GM19240 (cell line): ENCODE results near the gene CUL7.
A peak's percentile ranks its signal among the peaks of the same experiment; 100 is the strongest.
"Not testable (repeated sequence)": the region's sequence is repeated elsewhere in the genome, so short reads cannot be mapped to it uniquely, and the experiment has no call there.

Experiments
- DNase-seq: peaks from one replicate; pipeline ENCODE4 v3.0.0; 2011; ENCODE audit warnings: low spot score; ENCODE audit not compliant: insufficient read length

The CUL7 gene

DNA sequence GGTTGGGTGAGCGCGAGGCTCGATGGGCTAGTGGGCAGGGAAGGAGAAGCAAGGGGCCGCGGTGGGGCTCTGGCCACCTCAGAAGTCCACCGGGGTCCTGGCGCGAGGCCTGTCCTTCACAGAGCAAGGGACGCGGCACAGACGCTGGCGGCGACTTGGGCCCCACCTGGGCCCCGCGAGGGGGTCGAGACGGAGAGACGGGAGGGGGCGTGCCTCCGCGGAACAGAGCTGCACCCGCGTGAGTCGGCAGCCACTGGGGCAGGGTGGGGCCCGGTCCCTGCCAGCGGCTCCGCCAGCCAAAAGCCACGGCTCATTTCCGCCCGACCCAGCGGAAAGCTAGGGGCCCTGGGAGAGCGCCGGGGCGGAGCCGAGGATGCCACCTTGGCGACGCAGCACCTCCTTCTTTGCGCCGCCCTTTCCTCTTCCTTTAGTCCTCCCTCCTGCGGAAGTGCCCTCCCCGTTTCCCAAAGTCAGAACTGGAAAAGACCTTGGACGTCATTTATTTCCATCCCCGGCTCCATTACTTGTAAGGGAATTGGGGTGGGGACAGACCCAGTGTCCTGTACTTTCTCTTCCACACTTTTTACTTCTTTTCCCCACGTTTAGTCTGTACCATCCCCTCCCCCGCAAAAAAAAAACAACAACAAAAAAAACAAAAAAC is at the start of gene CUL7:
Gene CUL7 (minus strand): TSS at position 307 of the 661 bp plus-strand sequence. CDS start 1,063 bp downstream, outside the sequence.
- DNase-seq, result peak; percentile 91

DNA sequence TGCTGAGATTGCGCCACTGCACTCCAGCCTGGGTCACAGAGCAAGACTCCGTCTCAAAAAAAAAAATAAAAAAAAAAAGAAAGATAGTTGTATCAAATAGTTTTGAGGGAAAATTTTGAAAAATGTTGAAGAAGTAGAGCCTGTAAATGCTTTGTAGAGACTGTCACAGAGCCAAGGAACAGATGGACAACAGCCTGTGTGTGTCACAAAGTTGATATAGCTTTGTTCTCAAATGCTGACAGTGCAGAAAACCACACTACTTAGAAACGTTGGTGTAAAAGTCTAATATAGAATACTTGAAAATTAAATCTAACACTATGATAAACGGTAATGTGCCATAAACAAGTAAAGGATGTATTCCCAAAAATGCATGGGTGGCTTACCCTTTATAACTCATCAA is 47.8 kb upstream of the CUL7 start:
- no peak for DNase-seq

DNA sequence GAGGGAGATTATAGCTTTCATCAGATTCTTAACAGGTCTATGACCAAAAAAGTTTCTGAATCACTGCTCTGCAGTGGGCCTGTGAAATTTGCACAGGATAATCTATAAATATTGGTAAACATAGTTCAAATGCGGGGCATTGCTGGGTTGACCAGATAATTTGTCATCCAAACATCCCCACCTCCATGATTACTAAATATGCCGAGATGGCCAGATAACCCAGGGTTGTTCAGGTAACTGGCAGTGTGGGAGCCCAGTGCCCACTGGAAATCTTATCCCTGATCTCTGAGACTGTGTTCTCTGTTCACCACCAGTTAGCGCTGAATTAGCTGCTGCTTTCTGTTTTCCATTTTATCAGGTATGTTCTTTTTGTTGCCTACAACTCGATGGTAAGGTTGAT is 43.9 kb upstream of the CUL7 start:
- DNase-seq, result no peak

DNA sequence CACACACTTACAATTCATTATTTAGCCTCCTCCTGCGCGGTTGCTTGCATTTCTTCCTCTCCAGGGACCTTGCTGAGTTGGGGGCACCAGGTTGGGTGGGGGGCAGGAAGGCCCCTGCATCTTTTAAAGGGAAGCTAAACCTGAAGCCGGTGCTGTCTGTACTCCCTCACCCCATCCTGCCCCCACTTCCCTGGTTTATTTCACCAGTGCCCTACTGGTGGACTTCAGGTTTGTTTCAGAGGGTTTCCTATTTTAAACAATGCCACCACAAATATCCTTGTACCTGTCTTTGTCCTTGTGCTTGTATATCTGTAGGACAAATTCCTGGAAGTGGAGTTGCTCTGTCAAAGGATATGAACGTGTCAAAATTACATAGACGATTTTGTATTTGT is 43.4 kb upstream of the CUL7 start:
- no peak for DNase-seq

DNA sequence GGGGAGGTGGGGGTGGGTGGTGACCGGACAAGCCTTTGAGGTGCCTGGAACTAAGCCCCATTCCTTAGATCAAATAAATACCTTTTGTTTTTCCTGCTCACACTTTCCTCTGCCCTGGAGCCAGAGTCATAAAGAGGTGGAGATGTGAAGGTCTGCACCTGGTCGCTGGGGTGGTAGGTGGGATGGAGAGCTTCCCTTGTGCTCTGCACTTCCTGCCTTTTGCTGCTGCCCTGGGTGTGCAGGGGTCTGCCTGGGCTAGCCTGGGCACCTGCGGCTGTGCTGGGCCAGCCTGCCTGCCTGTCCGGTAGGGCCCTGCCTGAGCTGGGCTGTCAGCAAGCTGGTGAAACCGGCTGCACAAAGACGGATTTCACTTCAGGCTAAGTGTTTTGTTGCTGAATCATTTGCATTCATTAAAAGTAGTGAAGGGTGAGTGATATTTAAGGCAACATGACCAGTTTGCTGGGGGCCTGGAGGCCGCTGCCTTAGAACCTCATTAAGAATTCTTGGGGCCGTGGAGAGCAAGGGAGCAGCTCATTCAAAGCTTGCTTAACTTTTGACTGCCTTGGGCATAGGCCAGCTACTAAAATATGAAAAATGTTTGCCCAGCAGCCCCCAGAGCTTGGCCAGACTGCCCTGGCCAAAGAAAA is 42.9 kb upstream of the CUL7 start:
- no peak for DNase-seq

DNA sequence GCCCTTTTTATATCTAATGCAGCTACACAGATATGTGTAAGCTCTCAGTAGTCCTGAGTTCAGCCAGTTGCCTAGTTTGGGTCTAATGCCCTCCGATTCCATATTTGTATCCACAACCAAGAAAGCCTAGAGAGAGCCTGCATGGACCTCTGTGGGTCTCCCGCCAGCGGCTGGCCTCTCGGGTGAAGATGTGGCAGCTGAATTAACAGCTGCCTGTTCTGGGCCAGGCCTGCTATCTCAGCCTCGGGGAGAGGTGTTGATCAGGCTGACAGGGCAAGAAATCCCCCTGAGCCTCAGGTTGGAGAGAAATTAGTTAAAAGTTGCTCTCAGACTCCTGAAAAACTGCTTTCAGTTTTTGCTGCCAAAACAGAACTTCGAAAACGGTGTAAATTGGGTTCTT is 42.3 kb upstream of the CUL7 start:
- DNase-seq, result no peak

DNA sequence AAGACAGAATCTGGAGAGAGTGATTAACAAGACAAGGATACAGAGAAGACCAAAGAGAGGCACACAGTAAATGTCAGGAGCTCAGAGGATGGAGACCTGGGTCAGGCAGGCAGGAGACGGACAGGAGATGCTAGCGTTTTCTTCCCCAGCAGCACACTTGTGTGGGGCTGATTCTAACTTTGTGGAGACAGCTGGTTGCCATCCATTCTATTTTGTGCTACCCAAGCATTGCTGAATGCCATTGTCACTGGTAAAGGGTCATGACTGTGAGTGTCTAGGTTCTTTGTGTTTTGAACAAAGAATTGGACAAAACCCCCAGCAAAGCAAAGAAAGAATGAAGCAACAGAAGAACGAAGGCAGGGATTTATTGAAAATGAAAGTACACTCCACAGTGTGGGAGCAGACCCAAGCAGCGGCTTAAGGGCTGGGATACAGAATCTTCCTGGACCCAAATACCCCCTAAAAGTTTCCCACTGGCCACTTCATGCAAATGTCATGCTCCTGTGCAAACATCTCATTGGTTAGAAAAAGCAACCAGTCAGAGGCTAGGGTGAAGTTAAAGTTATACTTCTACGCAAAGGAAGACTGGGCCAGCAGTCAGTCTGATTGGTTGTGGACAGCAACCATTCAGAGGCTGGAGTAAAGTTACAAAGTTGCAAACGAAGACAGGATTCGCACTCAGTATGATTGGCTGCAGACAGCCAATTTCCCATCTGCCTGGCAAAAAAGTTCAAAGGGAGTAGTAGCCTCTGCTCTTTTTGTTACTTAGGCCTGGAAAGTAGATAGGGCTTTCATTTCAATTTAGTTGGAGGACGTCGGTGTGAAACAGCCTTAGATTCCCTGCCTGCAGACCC is 40.0 kb upstream of the CUL7 start:
- no peak for DNase-seq

DNA sequence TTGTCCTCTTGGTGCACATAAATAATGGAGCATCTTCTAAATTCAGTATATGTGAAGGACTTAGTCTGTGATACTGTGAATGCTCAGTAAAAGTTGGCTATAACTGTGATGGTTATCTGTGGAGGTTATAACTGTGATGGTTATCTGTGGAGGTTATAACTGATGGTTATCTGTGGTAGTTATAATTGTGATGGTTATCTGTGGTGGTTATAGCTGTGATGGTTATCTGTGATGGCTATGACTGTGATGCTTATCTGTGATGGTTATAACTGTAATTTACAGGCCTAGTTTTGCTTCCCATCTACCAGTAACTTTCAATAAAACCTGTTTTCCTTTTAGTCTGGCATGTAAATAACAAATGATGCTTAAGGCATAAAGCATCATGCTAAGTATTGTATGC is 39.0 kb upstream of the CUL7 start:
- DNase-seq, result no peak

DNA sequence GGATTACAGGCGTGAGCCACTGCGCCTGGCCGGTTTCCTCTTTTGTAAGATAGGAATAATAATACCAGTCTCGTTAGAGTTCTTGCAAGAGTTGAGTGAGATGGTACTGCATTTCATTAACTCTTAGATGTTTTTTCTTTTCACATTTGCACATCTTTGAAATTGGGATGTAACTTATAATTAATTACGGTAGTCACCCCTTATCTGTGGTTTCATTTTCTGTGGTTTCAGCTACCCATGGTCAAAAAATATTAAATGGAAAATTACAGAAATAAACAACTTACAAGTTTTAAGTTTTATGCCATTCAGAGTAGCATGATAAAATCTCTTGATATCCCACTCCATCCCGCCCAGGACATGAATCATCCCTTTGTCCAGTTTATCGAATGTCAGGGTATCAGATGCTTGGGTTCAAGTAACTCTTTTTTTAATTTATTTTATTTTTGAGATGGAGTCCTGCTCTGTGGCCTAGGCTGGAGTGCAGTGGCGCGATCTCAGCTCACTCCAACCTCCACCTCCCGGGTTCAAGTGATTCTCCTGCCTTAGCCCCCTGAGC is 37.9 kb upstream of the CUL7 start:
- no peak for DNase-seq

DNA sequence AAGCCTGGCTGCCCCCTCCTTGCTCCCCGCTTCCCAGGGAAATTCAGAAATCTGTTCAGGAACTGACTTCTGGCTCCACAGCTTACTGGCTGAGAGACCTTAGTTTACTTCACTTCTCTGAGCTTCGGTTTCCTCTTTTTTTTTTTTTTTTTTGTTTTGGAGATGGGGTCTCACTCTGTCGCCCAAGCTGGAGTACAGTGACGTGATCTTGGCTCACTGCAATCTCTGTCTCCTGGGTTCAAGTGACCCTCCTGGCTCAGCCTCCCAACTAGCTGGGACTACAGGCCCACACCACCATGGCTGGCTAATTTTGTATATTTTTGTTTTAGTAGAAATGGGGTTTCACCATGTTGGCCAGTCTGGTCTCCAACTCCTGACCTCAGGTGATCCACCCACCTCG is 37.4 kb upstream of the CUL7 start:
- DNase-seq, result no peak

DNA sequence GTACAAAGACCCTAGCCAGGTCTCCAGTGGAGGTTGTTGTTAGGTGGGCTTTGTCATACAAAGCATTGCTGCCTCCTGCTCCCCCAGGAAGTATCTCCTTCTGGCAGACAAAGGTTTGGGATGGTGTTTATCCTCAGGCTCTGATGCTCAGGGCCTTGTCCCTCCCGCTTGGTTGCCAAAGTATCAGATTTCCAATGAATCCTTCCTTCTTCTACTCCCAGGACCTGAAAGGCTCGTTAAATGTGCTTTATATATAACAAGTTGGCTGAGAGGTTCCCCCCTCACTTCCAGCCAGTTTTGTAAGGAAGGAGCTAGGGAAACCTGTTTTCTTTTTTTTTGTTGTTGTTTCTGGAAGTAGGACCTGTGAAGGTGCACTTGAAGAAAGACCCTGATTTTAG is 36.9 kb upstream of the CUL7 start:
- no peak for DNase-seq

DNA sequence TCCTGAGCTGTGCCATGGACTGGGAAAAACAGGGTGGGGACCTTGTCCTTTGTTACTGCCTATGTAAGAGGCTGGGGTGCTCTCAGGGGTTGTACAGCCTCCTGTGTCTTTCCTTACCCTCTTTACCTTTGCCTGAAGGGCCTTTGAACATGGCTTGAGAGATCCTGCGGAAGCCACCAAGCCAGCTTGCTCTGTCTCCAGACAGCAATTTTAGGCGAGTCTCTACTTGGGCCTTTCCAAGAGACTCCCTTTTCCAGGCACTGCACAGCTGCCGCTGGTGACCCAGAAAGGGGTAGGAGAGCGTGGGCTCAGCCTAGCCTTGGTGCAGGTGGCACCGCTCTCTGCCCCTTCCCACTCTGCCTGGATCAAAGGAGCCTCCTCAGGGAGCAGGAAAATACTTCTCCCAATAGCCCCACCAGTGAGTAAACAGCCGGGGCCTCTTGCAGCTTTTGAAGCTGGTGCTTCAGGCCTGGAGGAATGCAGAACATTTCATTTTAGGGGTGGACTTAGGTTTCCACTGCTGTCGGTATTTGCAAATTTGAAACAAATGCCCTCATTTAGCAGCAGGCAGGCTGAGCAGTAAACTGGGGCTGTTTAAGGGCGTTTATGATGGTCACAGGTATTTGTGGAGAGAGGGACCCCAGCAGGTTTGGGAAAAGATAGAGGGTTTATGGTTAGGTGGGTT is 36.4 kb upstream of the CUL7 start:
- no peak for DNase-seq

DNA sequence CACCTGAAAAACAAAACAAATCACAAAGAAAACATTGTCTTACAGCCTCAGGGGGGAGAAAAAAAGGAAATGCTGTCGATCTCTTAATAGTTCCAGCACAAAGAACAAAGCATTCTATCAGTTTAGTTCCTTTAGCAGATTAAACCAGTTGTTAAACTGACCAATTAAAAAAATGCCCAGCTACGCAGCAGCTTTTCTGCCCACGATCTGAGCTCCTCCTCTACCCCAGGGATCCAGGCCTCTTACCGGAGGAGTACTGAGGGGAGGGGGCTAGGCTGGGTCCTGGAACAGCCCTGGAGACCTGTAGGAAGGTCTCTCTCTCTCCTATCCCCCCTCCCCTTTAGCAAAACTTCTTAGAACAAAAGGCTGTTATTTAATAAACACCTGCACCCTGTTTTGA is 35.8 kb upstream of the CUL7 start:
- no peak for DNase-seq

DNA sequence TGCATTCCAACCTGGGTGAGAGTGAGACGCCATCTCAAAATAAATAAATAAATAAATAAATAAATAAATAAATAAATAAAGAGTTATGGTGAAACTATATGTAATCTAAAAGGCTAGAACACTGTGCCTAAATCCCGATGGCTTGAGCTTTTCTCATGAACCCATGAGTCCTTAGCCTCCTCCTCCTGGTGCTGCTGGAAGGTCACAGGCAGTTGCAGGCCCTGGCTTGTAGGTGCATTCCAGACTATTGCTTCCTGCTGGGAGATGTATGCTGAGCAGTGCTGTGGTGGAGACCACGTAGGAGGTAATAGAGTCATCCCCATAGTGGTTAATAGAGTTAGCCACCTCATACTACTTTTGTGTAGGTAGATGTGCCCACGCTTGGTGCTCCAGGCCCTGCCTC is 35.0 kb upstream of the CUL7 start:
- no peak for DNase-seq

DNA sequence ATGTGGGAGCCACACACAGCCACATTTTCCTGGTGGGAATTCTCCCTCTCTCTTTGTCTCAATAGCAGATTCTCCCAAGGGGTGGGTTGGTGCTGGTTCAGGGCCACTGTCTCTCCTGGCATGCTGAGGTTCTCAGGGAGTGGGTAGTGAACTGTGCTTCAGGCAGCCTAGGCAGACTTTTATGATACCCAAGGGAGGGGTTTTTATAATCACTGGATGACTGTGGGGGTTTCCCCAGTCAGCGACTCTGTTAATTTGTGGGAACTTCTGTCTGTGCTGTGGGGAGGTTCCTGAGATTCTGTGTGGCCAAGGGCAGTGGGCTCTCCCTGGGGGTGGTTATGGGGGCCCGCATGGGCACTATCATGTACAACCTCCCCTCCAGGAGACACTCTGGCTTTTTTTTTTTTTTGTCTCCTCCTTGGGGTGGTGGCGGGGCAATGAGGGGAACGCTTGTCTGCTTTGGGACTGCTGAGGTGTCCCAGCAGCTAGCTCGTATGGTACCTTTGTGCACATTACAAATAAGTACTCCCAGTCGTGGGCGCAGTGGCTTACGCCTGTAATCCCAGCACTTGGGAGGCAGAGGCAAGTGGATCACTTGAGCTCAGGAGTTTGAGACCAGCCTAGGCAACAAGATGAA is 32.5 kb upstream of the CUL7 start:
- no peak for DNase-seq

DNA sequence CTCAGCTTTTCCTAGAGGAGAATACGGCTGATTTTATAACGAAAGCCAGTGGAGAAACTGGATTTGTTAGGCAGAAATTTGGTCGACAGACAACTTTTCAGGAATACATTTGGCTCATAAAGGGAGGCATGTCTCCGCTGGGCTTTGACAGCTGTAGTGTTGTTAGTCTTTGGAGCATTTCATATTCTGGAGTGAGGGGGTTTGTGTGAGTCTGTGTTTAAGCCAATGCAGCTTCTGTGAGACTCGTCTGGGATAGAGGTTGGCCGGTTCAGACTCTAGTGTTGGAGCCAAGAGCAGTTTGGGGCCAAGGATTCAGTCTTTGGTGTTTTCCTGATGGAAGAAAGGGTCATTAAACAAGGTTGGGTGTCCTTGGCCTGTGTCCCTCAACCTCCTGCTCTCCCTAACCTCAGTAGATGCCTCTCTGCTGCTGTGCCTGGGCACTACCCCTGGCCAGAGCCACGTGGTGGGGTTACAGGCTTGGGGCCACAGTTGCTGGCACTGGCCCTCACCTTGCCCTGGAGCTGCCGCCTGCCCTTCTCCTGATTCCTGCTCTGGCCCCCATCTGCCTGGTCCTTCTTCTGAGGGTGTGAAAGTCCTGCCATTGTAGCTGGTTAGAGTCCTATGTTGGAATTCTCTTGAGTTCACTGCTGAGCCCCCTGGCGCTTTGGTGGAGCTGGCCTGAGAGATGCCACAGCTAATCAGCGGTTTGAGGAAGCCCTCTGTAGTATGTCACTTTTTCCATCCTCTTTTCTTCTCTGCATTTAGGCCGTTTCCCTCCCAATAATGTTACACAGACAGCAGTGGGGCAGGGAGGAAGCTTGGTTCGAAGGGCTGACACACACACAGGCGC is 29.4 kb upstream of the CUL7 start:
- DNase-seq, result no peak

DNA sequence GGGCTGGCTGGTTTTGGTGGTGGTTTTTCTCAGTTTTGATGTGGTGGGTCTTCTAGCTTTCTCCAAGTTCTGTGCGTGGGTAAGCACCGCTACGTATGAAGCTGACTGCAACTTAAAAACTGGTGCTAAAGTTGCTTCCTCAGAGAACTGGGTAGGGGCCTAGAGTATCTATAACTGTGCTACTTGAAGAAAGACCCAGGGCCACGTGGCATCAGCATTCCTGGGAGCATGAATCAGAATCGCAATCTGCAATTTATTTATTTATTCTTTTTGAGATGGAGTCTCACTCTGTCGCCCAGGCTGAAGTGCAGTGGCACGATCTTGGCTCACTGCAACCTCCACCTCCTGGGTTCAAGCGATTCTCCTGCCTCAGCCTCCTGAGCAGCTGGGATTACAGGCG is 28.3 kb upstream of the CUL7 start:
- not testable (repeated sequence) for DNase-seq

DNA sequence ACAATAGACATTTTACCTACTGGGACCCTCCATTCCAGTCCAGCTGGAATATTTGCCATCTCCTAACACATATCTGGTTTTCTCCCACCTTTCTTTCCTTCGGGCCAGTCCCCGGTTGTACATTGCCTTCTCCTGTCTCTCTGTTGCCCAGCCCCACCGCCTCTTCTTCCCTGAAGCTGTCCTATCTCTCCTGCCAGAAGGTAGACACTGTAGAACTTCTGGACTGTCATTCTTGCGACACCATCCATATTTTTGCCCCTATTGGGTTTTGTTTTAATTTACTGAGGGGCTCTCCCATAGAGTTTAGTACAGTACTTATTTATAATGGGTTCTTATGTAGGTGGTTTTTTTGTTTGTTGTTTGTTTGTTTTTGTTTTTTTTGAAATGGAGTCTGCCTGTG is 27.4 kb upstream of the CUL7 start:
- no peak for DNase-seq

DNA sequence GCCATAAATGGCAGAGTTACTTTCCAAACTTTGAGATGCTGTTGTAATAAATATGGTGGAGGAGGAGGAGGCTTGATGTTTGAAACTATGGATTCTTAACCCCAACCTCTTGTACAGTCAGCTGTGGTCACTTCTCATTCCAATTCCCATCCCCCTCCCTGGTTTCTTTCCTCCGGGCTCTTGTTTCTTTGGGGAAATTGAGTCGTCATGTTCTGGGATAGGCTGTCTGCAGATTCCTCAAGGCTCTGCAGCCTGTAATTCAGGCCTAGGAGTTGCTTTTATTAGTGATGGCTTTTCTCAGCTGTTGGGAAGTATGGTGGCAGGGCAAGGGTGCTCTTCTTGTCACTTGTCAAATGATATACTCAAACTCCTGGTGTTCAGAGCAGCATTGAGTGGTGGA is 25.0 kb upstream of the CUL7 start:
- no peak for DNase-seq

DNA sequence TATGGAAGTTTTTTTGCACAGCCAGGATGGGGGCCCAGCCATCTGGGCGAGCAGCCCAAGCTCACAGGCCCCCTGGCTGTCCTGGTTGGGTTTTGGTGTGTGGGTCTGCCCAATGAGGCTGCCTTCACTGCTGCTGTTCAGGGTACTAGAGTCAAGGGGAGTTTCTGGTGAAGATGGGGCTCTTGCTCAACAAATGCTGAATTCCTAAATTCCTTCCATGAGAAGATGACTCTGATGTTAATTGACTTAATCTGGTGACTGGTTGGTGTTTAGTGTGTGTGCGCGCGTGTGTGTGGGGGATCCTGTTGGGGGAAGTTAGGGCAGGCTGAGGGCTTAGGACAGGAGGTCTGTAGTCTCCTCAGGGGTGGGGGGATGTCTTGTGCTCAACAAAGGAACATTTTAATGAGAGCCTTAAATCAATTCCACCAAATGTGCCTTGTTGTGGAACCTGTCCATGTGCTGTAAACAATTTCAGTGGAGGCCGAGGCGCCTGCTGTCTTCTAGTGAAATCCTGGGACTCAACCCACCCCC is 24.4 kb upstream of the CUL7 start:
- no peak for DNase-seq
